Measurements from ENCODE around the gene LTBP3. TPM values are rescaled to one million over a fixed set of nuclear protein-coding genes. Genes with fewer than 3 reads are reported as not detected.
A peak's percentile ranks its signal among the peaks of the same experiment; 100 is the strongest.

Gene LTBP3
- total and polyA plus RNA-seq, 9 of the 15 experiments (the other 6 are each of a cell fraction or from before 2014, with no cell fraction given), result 0.06 to 20.5 (median 4.8) TPM

DNA sequence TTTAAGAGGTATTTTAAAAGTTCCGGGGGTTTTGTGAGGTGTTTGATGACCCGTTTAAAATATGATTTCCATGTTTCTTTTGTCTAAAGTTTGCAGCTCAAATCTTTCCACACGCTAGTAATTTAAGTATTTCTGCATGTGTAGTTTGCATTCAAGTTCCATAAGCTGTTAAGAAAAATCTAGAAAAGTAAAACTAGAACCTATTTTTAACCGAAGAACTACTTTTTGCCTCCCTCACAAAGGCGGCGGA, 59.5 kb downstream of the LTBP3 start (continued):
- TF ChIP-seq ATF1 (CRISPR knock-in tag; IDR thresholded peaks at IDR 0.05), result no peak
- peak; percentile 93; the same call in 1 of the 2 replicates for TF ChIP-seq ATF1 (tag; IDR thresholded peaks at IDR 0.05)
- no peak for TF ChIP-seq ZNF24 (IDR thresholded peaks at IDR 0.05)
- TF ChIP-seq POU5F1 (IDR thresholded peaks at IDR 0.05; ENCODE audit: borderline replicate concordance, low read depth, low read length, partially characterized antibody), result peak; percentile 61
- TF ChIP-seq TRIM28 (IDR thresholded peaks at IDR 0.05), result 0 out of 2 replicates have a peak, but pooled peaks have one; percentile 27
- 0 out of 2 replicates have a peak, but pooled peaks have one; percentile 56 for TF ChIP-seq MTA1 (IDR thresholded peaks at IDR 0.05; ENCODE audit: borderline replicate concordance)
- no peak for TF ChIP-seq SRSF9 (IDR thresholded peaks at IDR 0.05; ENCODE audit: borderline replicate concordance, low read depth, low read length)
- TF ChIP-seq, protein P1, sequence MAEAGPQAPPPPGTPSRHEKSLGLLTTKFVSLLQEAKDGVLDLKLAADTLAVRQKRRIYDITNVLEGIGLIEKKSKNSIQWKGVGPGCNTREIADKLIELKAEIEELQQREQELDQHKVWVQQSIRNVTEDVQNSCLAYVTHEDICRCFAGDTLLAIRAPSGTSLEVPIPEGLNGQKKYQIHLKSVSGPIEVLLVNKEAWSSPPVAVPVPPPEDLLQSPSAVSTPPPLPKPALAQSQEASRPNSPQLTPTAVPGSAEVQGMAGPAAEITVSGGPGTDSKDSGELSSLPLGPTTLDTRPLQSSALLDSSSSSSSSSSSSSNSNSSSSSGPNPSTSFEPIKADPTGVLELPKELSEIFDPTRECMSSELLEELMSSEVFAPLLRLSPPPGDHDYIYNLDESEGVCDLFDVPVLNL (CRISPR knock-in tag; IDR thresholded peaks at IDR 0.05; ENCODE audit: low read depth), result no peak
- TF ChIP-seq, protein P2, sequence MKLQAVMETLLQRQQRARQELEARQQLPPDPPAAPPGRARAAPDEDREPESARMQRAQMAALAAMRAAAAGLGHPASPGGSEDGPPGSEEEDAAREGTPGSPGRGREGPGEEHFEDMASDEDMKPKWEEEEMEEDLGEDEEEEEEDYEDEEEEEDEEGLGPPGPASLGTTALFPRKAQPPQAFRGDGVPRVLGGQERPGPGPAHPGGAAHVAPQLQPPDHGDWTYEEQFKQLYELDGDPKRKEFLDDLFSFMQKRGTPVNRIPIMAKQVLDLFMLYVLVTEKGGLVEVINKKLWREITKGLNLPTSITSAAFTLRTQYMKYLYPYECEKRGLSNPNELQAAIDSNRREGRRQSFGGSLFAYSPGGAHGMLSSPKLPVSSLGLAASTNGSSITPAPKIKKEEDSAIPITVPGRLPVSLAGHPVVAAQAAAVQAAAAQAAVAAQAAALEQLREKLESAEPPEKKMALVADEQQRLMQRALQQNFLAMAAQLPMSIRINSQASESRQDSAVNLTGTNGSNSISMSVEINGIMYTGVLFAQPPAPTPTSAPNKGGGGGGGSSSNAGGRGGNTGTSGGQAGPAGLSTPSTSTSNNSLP (IDR thresholded peaks at IDR 0.05; ENCODE audit: borderline replicate concordance, low read depth, low read length), result no peak
- TF ChIP-seq LEF1 (IDR thresholded peaks at IDR 0.05), result 0 out of 2 replicates have a peak, but pooled peaks have one; percentile 64
- TF ChIP-seq RUNX1 (IDR thresholded peaks at IDR 0.05; ENCODE audit: low read depth), result no peak
- TF ChIP-seq, protein P3, sequence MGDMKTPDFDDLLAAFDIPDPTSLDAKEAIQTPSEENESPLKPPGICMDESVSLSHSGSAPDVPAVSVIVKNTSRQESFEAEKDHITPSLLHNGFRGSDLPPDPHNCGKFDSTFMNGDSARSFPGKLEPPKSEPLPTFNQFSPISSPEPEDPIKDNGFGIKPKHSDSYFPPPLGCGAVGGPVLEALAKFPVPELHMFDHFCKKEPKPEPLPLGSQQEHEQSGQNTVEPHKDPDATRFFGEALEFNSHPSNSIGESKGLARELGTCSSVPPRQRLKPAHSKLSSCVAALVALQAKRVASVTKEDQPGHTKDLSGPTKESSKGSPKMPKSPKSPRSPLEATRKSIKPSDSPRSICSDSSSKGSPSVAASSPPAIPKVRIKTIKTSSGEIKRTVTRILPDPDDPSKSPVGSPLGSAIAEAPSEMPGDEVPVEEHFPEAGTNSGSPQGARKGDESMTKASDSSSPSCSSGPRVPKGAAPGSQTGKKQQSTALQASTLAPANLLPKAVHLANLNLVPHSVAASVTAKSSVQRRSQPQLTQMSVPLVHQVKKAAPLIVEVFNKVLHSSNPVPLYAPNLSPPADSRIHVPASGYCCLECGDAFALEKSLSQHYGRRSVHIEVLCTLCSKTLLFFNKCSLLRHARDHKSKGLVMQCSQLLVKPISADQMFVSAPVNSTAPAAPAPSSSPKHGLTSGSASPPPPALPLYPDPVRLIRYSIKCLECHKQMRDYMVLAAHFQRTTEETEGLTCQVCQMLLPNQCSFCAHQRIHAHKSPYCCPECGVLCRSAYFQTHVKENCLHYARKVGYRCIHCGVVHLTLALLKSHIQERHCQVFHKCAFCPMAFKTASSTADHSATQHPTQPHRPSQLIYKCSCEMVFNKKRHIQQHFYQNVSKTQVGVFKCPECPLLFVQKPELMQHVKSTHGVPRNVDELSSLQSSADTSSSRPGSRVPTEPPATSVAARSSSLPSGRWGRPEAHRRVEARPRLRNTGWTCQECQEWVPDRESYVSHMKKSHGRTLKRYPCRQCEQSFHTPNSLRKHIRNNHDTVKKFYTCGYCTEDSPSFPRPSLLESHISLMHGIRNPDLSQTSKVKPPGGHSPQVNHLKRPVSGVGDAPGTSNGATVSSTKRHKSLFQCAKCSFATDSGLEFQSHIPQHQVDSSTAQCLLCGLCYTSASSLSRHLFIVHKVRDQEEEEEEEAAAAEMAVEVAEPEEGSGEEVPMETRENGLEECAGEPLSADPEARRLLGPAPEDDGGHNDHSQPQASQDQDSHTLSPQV (IDR thresholded peaks at IDR 0.05), result peak; percentile 65
- TF ChIP-seq, protein P4, sequence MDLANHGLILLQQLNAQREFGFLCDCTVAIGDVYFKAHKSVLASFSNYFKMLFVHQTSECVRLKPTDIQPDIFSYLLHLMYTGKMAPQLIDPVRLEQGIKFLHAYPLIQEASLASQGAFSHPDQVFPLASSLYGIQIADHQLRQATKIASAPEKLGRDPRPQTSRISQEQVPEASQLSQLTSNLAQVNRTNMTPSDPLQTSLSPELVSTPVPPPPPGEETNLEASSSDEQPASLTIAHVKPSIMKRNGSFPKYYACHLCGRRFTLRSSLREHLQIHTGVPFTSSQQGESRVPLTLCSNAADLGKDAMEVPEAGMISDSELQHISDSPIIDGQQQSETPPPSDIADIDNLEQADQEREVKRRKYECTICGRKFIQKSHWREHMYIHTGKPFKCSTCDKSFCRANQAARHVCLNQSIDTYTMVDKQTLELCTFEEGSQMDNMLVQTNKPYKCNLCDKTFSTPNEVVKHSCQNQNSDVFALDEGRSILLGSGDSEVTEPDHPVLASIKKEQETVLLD (IDR thresholded peaks at IDR 0.05), result 0 out of 2 replicates have a peak, but pooled peaks have one; percentile 14
- TF ChIP-seq, protein P5, sequence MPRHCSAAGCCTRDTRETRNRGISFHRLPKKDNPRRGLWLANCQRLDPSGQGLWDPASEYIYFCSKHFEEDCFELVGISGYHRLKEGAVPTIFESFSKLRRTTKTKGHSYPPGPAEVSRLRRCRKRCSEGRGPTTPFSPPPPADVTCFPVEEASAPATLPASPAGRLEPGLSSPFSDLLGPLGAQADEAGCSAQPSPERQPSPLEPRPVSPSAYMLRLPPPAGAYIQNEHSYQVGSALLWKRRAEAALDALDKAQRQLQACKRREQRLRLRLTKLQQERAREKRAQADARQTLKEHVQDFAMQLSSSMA (CRISPR knock-in tag; IDR thresholded peaks at IDR 0.05), result no peak
- no peak for TF ChIP-seq NR1H2 (CRISPR knock-in tag; IDR thresholded peaks at IDR 0.05)
- no peak for TF ChIP-seq NEUROD1 (IDR thresholded peaks at IDR 0.05; ENCODE audit: borderline replicate concordance, low read depth, low read length, partially characterized antibody)
- TF ChIP-seq NRF1 (conservative IDR thresholded peaks at IDR 0.05 in 1 of 2, IDR thresholded peaks at IDR 0.05 in 1 of 2), result peak; percentile 36 to 61; a peak in 2 of 4 replicates
- no peak for TF ChIP-seq NELFE (IDR thresholded peaks at IDR 0.05; ENCODE audit: insufficient read depth, insufficient read length)
- peak; percentile 68 for TF ChIP-seq CTBP1 (IDR thresholded peaks at IDR 0.05; ENCODE audit: borderline replicate concordance)
- no peak for TF ChIP-seq ZNF444 (CRISPR knock-in tag; IDR thresholded peaks at IDR 0.05)
- TF ChIP-seq, protein P6, sequence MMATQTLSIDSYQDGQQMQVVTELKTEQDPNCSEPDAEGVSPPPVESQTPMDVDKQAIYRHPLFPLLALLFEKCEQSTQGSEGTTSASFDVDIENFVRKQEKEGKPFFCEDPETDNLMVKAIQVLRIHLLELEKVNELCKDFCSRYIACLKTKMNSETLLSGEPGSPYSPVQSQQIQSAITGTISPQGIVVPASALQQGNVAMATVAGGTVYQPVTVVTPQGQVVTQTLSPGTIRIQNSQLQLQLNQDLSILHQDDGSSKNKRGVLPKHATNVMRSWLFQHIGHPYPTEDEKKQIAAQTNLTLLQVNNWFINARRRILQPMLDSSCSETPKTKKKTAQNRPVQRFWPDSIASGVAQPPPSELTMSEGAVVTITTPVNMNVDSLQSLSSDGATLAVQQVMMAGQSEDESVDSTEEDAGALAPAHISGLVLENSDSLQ (IDR thresholded peaks at IDR 0.05), result no peak
